GM21737 (cell line): ENCODE data around the gene SNAI3.
A peak's percentile ranks its signal among the peaks of the same experiment; 100 is the strongest.

ENCODE experiments used
- ATAC-seq: cut with Tn5 transposase; IDR thresholded peaks from one replicate; pipeline ENCODE4 v1.9.1; 2021; ENCODE audit warnings: mild to moderate bottlenecking, moderate library complexity; ENCODE audit not compliant: unreplicated experiment

The SNAI3 gene

GRCh38 chr16:88686439-88687253 is at the start of gene SNAI3:
SNAI3 (minus strand) TSS chr16:88686507; CDS start chr16:88686406, 101 bp downstream.
- ATAC-seq: peak; percentile 58

GRCh38 chr16:88736088-88736487 is 49.8 kb upstream of the SNAI3 start:
- no peak for ATAC-seq

- ATAC-seq: no peak
Measured at GRCh38 chr16:88735616-88736015, 49.3 kb upstream of the SNAI3 start.

GRCh38 chr16:88735121-88735520 is 48.8 kb upstream of the SNAI3 start:
- ATAC-seq: no peak

- no peak for ATAC-seq
Measured at GRCh38 chr16:88734361-88734728, 48.0 kb upstream of the SNAI3 start.

- no peak for ATAC-seq
Measured at GRCh38 chr16:88733630-88734360, 47.5 kb upstream of the SNAI3 start.

- ATAC-seq: no peak
Measured at GRCh38 chr16:88732961-88733294, 46.6 kb upstream of the SNAI3 start.

GRCh38 chr16:88732172-88732960 is 46.1 kb upstream of the SNAI3 start:
- ATAC-seq: no peak

- no peak for ATAC-seq
Measured at GRCh38 chr16:88731699-88732098, 45.4 kb upstream of the SNAI3 start.

- ATAC-seq: no peak
Measured at GRCh38 chr16:88730632-88731607, 44.6 kb upstream of the SNAI3 start.

- no peak for ATAC-seq
Measured at GRCh38 chr16:88727871-88728270, 41.6 kb upstream of the SNAI3 start.

GRCh38 chr16:88726981-88727380 is 40.7 kb upstream of the SNAI3 start:
- ATAC-seq: no peak

GRCh38 chr16:88726408-88726749 is 40.1 kb upstream of the SNAI3 start:
- no peak for ATAC-seq

GRCh38 chr16:88725609-88726407 is 39.5 kb upstream of the SNAI3 start:
- no peak for ATAC-seq

GRCh38 chr16:88724855-88725555 is 38.7 kb upstream of the SNAI3 start:
- ATAC-seq: no peak

- no peak for ATAC-seq
Measured at GRCh38 chr16:88723911-88724310, 37.6 kb upstream of the SNAI3 start.

GRCh38 chr16:88723507-88723887 is 37.2 kb upstream of the SNAI3 start:
- no peak for ATAC-seq

GRCh38 chr16:88722784-88723506 is 36.6 kb upstream of the SNAI3 start:
- ATAC-seq: no peak
